OCI-LY7 (cell line): ENCODE results near the gene ZXDC. TPM values are rescaled to one million over a fixed set of nuclear protein-coding genes. Genes with fewer than 3 reads are reported as not detected.

Experiments used
- BruUV-seq: library from RNA; stranded (reverse); fragments of 400-500 nt; replicated peaks from 2 replicates; lab custom pipeline; 2021; lab: Mats Ljungman, UMichigan
- CTCF ChIA-PET: fragments of 300-600 bp; sonication (Branson Sonifier 250); formaldehyde crosslinking; loops from one replicate; lab custom pipeline; 2022; ENCODE audit warnings: antibody characterized with exemption; ENCODE audit not compliant: unreplicated experiment; lab: Charles Lee
- POLR2A ChIA-PET: fragments of 300-600 bp; sonication (Branson Sonifier 250); formaldehyde crosslinking; loops from one replicate; lab custom pipeline; 2022; ENCODE audit warnings: antibody characterized with exemption; lab: Charles Lee
- DNase-seq: peaks from one replicate; pipeline ENCODE4 v3.0.0-alpha.2; 2015; ENCODE audit warnings: low spot score
- H2AFZ ChIP-seq: fragments of 200-600 bp; sonication (generic), shearing (Covaris generic); 2 replicates; pipeline ENCODE4 v1.6.1; 2014; ENCODE audit warnings: mild to moderate bottlenecking, antibody characterized with exemption, low read length, moderate library complexity
- H3K27ac ChIP-seq: fragments of 200-600 bp; sonication (generic); 2 replicates; pipeline ENCODE4 v1.5.1; 2014; ENCODE audit warnings: mixed run types, low read depth, mild to moderate bottlenecking, moderate library complexity, low read length, inconsistent platforms; ENCODE audit not compliant: poor library complexity, severe bottlenecking
- H3K36me3 ChIP-seq: fragments of 200-600 bp; sonication (generic); 2 replicates; pipeline ENCODE4 v1.6.1; 2014; ENCODE audit warnings: mild to moderate bottlenecking, antibody characterized with exemption, low read length, moderate library complexity, mixed read lengths; ENCODE audit not compliant: insufficient read depth
- H3K4me1 ChIP-seq: fragments of 200-600 bp; sonication (generic); 2 replicates; pipeline ENCODE4 v1.5.1; 2014; ENCODE audit warnings: mild to moderate bottlenecking, low read length; ENCODE audit not compliant: insufficient read depth, poor library complexity, severe bottlenecking
- H3K4me2 ChIP-seq: fragments of 200-600 bp; sonication (generic); 2 replicates; pipeline ENCODE4 v1.6.1; 2014; ENCODE audit warnings: mild to moderate bottlenecking, low read length
- H3K4me3 ChIP-seq: fragments of 200-600 bp; sonication (generic); 2 replicates; pipeline ENCODE4 v1.5.1; 2014; ENCODE audit warnings: mild to moderate bottlenecking, low read depth, low read length; ENCODE audit not compliant: poor library complexity, severe bottlenecking
- H3K79me2 ChIP-seq: fragments of 200-600 bp; sonication (generic); 2 replicates; pipeline ENCODE4 v1.6.1; 2016; ENCODE audit warnings: low read depth, mild to moderate bottlenecking, low read length, moderate library complexity, mixed read lengths; ENCODE audit not compliant: insufficient read depth
- H3K9me2 ChIP-seq: fragments of 200-600 bp; sonication (generic); 2 replicates; pipeline ENCODE4 v1.6.1; 2016; ENCODE audit warnings: mild to moderate bottlenecking, low read length, mixed read lengths; ENCODE audit not compliant: insufficient read depth
- H3K9me3 ChIP-seq: fragments of 200-600 bp; sonication (generic); 2 replicates; pipeline ENCODE4 v1.6.1; 2014; ENCODE audit warnings: mild to moderate bottlenecking, mixed run types, low read length, mixed read lengths
- H4K20me1 ChIP-seq: fragments of 200-600 bp; sonication (generic); 2 replicates; pipeline ENCODE4 v1.6.1; 2014; ENCODE audit warnings: mild to moderate bottlenecking, antibody characterized with exemption, low read length, moderate library complexity, mixed read lengths; ENCODE audit not compliant: insufficient read depth
- EZH2phosphoT487 ChIP-seq: fragments of 200-600 bp; sonication (generic); IDR thresholded peaks from 2 replicates; pipeline ENCODE4 v1.6.1; 2018; ENCODE audit warnings: low read depth, borderline replicate concordance, mild to moderate bottlenecking, mixed run types, antibody characterized with exemption, low read length, moderate library complexity, mixed read lengths
- intact Hi-C: fragments of 100-400 bp; cut with micrococcal nuclease; formaldehyde crosslinking; loops from one replicate; pipeline ENCODE4 v1.10.0; 2022; ENCODE audit not compliant: unreplicated experiment
- total RNA-seq, 2 experiments: library from RNA; depleted of rRNA in 1 of 2; stranded (reverse); fragments of >200 nt in 1 of 2; shearing (Covaris generic) in 1 of 2; gene quantifications; 2 replicates each; pipeline ENCODE4 v1.2.3, GENCODE V29; 2014 to 2022
- TF ChIP-seq, protein P1 (sequence below): fragments of 200-600 bp; sonication (generic); conservative IDR thresholded peaks from 2 replicates; pipeline ENCODE4 v1.5.1; 2014; ENCODE audit warnings: mild to moderate bottlenecking, antibody characterized with exemption, low read length, moderate library complexity, mixed read lengths

Gene ZXDC
- total RNA-seq, 2 experiments from 2014 or later = 32.2 to 34.9 TPM

DNA sequence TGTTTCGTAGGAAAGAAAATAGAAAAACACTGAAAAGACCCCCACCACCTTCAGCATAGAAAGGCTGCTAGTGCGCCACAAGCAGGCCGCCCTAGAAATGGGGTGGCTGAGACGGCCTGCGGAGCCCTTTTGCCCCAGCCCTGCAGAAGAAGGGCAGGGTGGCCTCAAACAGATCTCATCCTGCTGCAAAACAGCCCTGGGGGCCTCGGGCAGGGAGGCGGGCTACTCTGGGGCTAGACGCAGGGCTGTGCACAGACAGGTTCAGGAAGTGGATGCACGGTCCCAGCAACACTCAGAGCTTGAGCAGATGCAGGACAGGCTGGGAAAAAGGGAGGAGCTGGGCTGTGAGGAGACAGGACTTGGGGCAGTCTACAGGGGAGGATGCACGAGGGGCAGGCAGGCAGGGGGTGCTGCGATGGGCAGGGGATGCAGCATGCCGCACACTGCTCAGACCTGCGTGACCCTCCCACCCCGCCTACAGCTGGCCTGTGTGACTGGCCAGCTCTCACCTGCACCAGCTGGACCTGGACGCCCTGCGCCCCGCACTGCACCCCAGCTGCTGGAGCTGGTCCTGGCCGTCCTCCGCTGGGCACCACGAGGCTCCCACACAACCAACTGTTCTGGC is 34.3 kb downstream of the ZXDC start:
- no TSS peak for BruUV-seq
- Histone ChIP-seq H3K4me3 (no peak overlapping the region), H3K9me3 (no peaks in the 10 kb centered on the region), H3K79me2 (no peaks in the 10 kb centered on the region), H2AFZ (no peak overlapping the region), H3K4me2 (no peak overlapping the region), H3K9me2 (no peaks in the 10 kb centered on the region), H4K20me1 (no peaks in the 10 kb centered on the region; the same call in 1 of the 2 replicates), H3K36me3 (peaks cover 13% of the 10 kb centered on the region; the same call in 1 of the 2 replicates), H3K4me1 (no peaks in the 10 kb centered on the region), H3K27ac (no peak overlapping the region)
- TF ChIP-seq EZH2phosphoT487 = no peak
- TF ChIP-seq, protein P1, sequence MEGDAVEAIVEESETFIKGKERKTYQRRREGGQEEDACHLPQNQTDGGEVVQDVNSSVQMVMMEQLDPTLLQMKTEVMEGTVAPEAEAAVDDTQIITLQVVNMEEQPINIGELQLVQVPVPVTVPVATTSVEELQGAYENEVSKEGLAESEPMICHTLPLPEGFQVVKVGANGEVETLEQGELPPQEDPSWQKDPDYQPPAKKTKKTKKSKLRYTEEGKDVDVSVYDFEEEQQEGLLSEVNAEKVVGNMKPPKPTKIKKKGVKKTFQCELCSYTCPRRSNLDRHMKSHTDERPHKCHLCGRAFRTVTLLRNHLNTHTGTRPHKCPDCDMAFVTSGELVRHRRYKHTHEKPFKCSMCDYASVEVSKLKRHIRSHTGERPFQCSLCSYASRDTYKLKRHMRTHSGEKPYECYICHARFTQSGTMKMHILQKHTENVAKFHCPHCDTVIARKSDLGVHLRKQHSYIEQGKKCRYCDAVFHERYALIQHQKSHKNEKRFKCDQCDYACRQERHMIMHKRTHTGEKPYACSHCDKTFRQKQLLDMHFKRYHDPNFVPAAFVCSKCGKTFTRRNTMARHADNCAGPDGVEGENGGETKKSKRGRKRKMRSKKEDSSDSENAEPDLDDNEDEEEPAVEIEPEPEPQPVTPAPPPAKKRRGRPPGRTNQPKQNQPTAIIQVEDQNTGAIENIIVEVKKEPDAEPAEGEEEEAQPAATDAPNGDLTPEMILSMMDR = no peak
- ChIA-PET POLR2A (no interaction called here), CTCF (no interaction called here)
- DNase-seq = no peak
- intact Hi-C loops = no loop called here

DNA sequence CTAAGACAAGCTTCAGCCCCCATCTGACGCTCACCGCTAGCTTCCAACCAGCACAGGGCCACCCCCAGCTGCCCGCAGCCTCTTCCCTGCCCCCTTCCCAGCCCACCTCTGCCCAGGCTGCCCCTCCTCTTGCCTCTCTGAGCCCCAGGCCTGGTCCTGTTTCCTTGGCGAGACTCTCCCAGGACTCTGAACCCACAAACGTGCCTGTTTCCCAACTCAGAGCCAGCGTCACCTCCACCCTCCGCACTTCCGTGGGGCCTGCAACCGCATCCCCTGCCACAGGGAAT is 35.0 kb downstream of the ZXDC start:
- H3K27ac ChIP-seq = no peak overlapping the region
- peaks cover 13% of the 10 kb centered on the region; the same call in 1 of the 2 replicates for H3K36me3 ChIP-seq
- no peak for DNase-seq
- no peak for TF ChIP-seq EZH2phosphoT487
- TF ChIP-seq, protein P1 = no peak
- POLR2A ChIA-PET = no interaction called here
- H3K9me3 ChIP-seq = no peaks in the 10 kb centered on the region
- CTCF ChIA-PET = no interaction called here
- no TSS peak for BruUV-seq
- no peak overlapping the region for H3K4me3 ChIP-seq
- H3K4me1 ChIP-seq = no peaks in the 10 kb centered on the region
- no peaks in the 10 kb centered on the region for H3K9me2 ChIP-seq
- H3K79me2 ChIP-seq = no peaks in the 10 kb centered on the region
- H2AFZ ChIP-seq = no peak overlapping the region
- intact Hi-C loops = no loop called here
- H3K4me2 ChIP-seq = no peak overlapping the region
- no peaks in the 10 kb centered on the region; the same call in 1 of the 2 replicates for H4K20me1 ChIP-seq

DNA sequence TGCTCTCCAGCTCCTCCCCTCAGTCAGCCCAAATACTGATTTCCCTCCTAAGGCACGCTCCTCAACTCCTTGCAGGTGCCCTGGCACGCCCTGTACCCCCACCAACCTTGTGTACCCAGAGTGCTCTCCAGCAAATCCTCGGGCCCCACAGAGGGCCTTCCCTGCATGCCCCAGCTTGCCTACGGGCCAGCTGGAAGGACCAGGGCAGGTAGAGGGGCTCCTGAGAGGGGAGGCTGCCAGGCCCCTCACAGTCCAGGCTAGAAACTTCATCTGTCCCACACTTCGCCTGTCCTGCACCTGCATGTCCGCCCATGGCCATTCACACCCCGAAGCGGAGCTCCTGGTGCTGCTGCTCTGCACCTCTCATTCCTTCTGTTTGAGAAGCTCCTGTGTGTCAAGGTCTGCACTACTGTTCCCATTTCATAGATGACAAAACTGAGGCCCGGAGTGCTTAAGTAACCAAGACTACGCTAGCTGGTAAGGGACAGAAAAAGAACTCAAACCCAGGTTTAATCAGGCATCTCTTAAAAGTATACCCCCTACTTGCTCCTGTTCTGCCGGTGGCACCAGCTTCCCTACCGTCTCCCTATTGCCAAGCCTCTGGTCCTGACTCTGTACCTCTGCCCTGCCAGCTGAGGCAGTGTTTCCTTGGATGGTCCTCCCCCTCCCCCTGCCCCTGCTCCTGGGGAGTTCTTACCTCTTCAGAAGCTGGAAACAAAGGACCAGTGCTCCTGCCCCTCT is 35.6 kb downstream of the ZXDC start:
- CTCF ChIA-PET = interaction anchor here (0.6 kb wide), 1 partner anchor 13 kb away, joined by 3 read pairs; no protein-coding TSS in a partner anchor
- no peaks in the 10 kb centered on the region for H3K9me2 ChIP-seq
- no TSS peak for BruUV-seq
- TF ChIP-seq, protein P1 = no peak
- TF ChIP-seq EZH2phosphoT487 = no peak
- H3K9me3 ChIP-seq = no peaks in the 10 kb centered on the region
- H3K4me1 ChIP-seq = no peaks in the 10 kb centered on the region
- H3K27ac ChIP-seq = no peak overlapping the region
- DNase-seq = no peak
- H2AFZ ChIP-seq = no peak overlapping the region
- no peaks in the 10 kb centered on the region; the same call in 1 of the 2 replicates for H4K20me1 ChIP-seq
- H3K4me3 ChIP-seq = no peak overlapping the region
- POLR2A ChIA-PET = no interaction called here
- no peak overlapping the region for H3K4me2 ChIP-seq
- no peaks in the 10 kb centered on the region for H3K79me2 ChIP-seq
- intact Hi-C loops = no loop called here
- peaks cover 13% of the 10 kb centered on the region; the same call in 1 of the 2 replicates for H3K36me3 ChIP-seq
